Stimulated activated CD8-positive, alpha-beta memory T cell treated with anti-CD3 and anti-CD28 coated beads, Interleukin-7, amount 100 ng/mL, for 4 hours (primary cell): Measurements from ENCODE around the gene ME2.
"Not testable (repeated sequence)": the region's sequence is repeated elsewhere in the genome, so short reads cannot be mapped to it uniquely, and the experiment has no call there.

Source experiments
- DNase-seq, 2 donors: peaks; one replicate each; pipeline ENCODE4 v3.0.0-alpha.2; 2020; ENCODE audit warnings: low read depth in 2 of 2

Gene ME2

GRCh38 chr18:50878345-50879301, at the start of gene ME2:
TSS of gene ME2 (plus strand) at chr18:50879118. CDS start at chr18:50895821, 16,703 bp downstream.
- DNase-seq = peak; percentile 85 to 86

DNA sequence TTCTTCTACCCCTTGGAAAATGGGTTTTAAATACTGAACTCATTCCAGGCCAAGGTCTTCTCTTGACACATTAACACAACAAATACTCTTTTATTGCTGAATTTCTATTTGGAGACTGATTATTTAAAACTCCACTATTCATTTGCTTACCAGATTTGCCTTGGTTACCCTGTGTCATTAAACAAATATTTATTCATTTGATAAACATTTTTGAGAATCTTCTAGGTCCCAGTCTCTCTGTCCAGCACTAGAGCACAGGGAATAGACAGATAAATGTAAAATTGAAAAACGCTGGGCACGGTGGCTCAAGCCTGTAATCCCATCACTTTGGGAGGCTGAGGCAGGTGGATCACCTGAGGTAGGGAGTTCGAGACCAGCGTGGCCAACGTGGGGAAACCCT, 49.3 kb upstream of the ME2 start:
- DNase-seq = no peak

GRCh38 chr18:50830544-50830943, 48.4 kb upstream of the ME2 start:
- DNase-seq = no peak

DNA sequence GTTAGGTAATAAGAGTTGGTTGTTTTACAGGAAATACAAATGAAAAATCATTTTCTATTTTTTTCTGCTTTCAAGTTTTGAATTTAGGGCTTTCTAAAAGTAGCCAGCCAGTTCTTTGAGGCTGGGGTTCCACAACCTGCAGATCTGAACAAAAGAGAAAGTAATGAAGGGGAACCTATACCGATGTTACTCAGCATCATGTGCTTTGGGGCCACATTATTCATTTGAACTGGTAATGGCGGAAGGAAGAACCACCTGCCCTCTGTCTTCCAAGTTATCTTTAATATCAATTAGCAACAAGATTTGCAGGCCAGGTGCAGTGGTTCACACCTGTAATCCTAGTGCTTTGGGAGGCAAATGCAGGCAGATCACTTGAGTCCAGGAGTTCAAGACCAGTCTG, 46.2 kb upstream of the ME2 start:
- no peak for DNase-seq

DNA sequence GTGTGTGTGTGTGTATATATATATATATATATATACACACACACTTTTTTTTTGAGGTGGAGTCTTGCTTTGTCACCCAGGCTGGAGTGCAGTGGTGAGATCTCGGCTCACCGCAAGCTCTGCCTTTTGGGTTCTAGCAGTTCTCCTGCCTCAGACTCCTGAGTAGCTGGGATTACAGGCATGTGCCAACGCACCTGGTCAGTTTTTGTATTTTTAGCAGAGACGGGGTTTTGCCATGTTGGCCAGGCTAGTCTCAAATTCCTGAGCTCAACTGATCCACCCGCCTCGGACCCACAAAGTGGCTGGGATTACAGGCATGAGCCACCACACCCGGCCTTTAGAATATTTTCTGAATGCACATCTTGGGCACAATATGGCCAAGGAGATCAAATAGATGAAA, 45.4 kb upstream of the ME2 start:
- DNase-seq = not testable (repeated sequence)

DNA sequence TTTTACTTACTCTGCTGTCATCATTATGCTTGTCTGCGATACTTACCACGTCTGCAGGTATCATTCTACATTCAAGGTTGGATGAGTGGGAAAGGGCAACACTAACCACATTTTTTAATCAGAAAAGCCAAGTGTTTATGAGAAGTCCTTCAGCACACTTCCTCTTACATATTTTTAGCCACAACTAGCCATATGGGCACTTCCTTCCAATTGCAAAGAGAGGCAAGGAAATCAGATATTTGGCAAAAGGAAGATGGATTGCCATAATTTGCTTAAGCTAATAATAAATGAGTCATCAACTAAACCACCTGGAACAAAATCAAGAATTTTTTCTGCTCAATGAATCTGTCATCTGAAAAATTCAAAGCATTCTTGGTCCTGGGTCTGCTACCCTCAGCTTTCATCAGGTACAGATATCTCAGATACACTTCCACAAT, 42.4 kb upstream of the ME2 start:
- DNase-seq = no peak

- DNase-seq = no peak
These were observed 39.6 kb upstream of the ME2 start for GRCh38 chr18:50839341-50839740.

DNA sequence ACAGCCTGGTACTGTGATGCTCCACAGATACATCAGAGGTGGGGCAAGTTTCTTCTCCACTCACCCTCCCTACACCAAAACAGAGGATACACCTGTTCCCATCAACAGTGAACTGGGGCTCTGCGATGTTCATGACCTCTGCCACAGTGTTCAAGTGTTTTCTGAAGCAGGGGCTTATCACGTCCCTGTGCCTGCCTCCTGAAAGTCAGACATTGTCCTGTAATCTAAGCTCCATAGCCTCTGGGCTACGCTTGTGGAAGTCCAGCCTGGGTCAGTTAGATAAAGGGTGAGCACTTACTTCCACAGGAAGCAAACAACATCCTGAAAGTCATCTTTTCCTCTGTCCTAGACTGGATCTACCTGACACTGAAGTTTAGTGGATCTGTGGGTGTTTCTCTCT, 38.9 kb upstream of the ME2 start:
- no peak for DNase-seq

GRCh38 chr18:50842846-50843245, 36.1 kb upstream of the ME2 start:
- no peak for DNase-seq

GRCh38 chr18:50844554-50844953, 34.4 kb upstream of the ME2 start:
- no peak for DNase-seq

DNA sequence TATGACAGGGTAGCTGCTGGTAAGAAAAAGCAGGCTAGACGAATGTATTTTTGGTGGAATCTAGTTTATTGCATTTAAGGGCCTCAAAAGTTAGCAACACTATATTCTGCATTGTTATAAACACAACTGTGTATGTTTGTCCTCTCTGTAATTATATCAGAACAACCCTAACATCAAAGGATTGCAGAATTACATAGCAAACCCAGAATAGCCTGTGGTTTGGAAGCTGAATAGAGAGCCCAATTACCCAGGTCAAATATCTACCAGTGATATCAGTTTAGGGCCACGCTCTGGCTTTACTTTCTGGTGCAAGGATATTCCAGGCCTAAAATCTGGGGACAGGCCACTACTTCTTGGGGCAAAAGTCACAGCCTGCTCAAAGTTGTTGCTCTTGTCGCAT, 34.0 kb upstream of the ME2 start:
- DNase-seq = no peak

GRCh38 chr18:50847192-50847591, 31.7 kb upstream of the ME2 start:
- no peak for DNase-seq

- DNase-seq = no peak
These were observed 30.8 kb upstream of the ME2 start for GRCh38 chr18:50848061-50848551.

GRCh38 chr18:50848991-50849390, 29.9 kb upstream of the ME2 start:
- DNase-seq = no peak

DNA sequence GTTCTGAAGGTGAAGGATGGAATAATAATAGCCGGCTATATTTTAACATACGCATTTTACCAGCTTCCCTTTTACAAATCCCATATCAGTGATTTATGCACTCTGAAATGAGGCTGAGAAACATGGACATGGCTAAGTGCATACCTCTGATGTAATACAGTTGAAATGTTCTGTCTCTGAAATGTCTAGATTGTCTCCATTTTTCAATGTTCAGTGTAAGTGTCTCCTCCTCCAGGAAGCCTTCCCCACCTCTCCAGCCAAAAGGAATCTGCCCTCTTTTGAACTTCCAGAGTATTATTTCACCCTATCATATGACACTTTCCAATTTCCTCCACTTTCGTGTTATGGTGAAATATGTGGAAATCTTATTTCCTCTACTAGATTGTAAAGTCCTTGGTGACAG, 29.5 kb upstream of the ME2 start:
- no peak for DNase-seq

GRCh38 chr18:50850307-50851065, 28.4 kb upstream of the ME2 start:
- no peak for DNase-seq

DNA sequence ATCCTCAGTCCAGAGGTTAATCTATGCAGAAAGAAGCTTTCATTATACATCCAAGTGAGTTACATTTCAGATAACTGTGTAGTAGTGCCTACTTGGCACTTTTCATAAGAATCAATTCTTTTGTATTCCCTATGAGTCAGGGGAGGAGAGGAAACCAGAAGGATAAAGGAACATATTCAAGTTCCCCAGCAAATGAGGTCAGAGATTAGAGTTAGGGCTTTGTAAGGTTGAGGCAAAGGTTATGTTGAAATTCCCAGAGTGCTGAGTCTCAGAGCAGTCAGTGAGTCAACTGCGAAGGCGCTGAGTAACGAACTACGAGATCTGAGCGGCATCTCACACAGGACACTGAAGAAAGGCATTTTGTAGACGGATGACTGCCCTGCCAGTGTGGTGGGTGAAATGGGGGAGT, 25.1 kb upstream of the ME2 start:
- no peak for DNase-seq

- no peak for DNase-seq
These were observed 22.8 kb upstream of the ME2 start for GRCh38 chr18:50855976-50856757.

GRCh38 chr18:50857166-50857565, 21.8 kb upstream of the ME2 start:
- not testable (repeated sequence) for DNase-seq

- DNase-seq = no peak
These were observed 21.2 kb upstream of the ME2 start for GRCh38 chr18:50857694-50858093.

- DNase-seq = no peak
These were observed 18.9 kb upstream of the ME2 start for GRCh38 chr18:50859793-50860555.
